Kidney epithelial cell (primary cell): ENCODE measurements around the gene CACNB1. TPM values are rescaled to one million over a fixed set of nuclear protein-coding genes. Genes with fewer than 3 reads are reported as not detected.

Experiments used
- DNase-seq: peaks from one replicate; pipeline ENCODE4 v3.0.0-alpha.2; 2010; ENCODE audit warnings: low read depth
- H3K27me3 ChIP-seq: 2 replicates; pipeline ENCODE4 v1.6.0; 2011; ENCODE audit warnings: low read length; ENCODE audit not compliant: control insufficient read depth, insufficient read depth
- H3K36me3 ChIP-seq: 2 replicates; pipeline ENCODE4 v1.5.1; 2011; ENCODE audit warnings: low read length; ENCODE audit not compliant: control insufficient read depth, insufficient read depth
- H3K4me3 ChIP-seq: 2 replicates; pipeline ENCODE4 v1.5.1; 2011; ENCODE audit warnings: low read depth, mild to moderate bottlenecking, control low read depth, low read length
- total RNA-seq: library from RNA; depleted of rRNA; stranded (reverse); fragments of >200 nt; gene quantifications from 2 replicates; pipeline ENCODE4 v1.2.3, GENCODE V29; 2015
- TF ChIP-seq, protein P1 (sequence below): IDR thresholded peaks from 2 replicates; pipeline ENCODE4 v1.5.1; 2011; ENCODE audit warnings: mild to moderate bottlenecking, moderate library complexity, low read length, control low read depth, inconsistent platforms; ENCODE audit not compliant: insufficient read depth, poor library complexity, severe bottlenecking

Gene CACNB1
- total RNA-seq, 1 donor from 2014 or later, result 6.0 TPM

DNA sequence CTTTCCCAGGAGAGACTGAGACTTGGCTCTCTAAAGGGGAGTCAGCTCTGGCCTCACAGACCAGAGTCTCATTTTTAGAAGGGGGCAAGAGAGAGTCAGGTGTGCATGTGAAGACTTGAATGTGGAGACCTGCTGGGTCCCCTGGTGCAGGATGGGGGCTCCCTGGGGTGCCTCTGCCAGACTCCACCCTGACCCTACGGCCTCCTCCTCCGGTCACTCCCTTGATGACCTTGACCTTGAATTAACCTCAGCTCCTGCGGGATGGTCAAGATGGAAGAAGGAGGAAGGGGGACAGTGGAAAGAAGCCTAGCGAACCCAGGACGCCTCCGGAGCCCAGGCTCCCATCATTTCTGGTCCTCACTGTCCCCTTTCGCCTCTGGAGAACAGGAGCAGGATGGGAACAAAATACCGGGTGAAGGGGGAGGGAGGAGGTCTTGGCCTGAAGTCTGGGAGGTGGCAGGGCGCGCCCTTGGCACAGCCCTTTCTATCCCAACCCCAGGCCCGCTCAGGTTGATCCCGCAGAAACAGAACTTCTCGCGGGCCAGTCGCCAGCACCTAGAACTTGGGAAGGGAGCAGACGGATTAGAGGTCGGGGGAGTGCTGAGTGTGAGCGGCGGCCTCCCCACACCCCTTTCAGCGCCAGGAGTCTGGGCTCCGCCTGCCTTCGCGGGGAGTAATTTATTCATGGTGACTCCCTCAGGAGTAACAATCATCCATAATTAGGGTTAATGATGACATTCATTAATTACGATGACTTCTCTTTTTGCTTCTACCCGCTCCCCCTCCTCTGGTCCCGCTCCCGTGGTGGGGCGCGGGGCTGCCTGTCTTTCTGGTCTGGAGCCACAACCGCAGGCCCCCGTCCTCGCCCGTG is 26.7 kb upstream of the CACNB1 start:
- H3K36me3 ChIP-seq, result no peaks in the 10 kb centered on the region
- H3K4me3 ChIP-seq, result no peak overlapping the region
- no peak for DNase-seq
- peaks cover 61% of the 10 kb centered on the region for H3K27me3 ChIP-seq
- TF ChIP-seq, protein P1, sequence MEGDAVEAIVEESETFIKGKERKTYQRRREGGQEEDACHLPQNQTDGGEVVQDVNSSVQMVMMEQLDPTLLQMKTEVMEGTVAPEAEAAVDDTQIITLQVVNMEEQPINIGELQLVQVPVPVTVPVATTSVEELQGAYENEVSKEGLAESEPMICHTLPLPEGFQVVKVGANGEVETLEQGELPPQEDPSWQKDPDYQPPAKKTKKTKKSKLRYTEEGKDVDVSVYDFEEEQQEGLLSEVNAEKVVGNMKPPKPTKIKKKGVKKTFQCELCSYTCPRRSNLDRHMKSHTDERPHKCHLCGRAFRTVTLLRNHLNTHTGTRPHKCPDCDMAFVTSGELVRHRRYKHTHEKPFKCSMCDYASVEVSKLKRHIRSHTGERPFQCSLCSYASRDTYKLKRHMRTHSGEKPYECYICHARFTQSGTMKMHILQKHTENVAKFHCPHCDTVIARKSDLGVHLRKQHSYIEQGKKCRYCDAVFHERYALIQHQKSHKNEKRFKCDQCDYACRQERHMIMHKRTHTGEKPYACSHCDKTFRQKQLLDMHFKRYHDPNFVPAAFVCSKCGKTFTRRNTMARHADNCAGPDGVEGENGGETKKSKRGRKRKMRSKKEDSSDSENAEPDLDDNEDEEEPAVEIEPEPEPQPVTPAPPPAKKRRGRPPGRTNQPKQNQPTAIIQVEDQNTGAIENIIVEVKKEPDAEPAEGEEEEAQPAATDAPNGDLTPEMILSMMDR, result no peak

DNA sequence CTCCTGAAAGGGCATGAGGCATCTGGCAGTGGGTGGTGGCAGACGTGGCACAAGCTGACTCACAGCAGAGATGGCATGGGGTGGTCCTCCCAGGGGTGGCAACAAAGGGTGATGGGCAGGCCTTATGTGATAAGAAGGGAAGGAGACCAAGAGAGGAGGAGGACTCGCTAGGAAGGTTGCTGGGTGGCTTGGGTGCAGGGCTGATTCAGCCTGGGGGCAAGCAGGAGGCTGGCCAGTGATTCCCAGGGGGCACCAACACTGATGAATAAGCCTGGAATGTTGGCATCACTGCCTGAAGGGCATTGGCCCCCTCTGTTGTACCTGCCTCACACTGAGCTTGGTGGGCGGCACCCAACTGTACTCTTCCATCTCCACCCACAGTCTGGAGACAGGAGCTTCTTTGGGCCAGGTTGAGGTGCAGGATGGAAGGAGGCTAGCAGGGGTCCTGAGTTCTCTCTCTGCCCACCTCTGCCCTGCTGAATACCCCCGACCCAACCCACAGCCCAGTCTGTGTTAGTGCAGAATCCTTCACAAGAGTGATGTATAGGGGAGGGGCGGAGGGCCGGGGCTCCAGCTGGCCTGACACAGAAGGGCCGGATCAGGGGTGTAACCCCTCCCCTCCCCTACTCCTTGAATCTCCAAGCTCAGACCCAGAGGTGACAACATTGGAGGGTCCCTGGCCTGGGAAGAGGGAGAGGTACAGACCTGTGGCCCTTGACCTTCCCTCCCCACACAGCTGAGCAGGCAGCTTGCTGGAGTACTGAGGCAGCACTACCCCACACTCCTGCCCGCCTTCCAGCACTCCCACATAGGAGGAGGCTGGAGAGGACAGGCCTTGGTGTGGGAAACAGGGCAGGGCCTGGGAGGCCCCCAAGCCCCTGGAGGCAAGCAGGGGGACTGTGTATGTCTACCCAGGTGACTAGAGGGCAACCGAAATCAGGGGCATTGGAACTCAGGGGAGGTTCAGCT is 25.7 kb upstream of the CACNB1 start:
- TF ChIP-seq, protein P1, result no peak
- Histone ChIP-seq H3K36me3 (no peaks in the 10 kb centered on the region), H3K27me3 (peaks cover 68% of the 10 kb centered on the region), H3K4me3 (no peak overlapping the region)
- no peak for DNase-seq

DNA sequence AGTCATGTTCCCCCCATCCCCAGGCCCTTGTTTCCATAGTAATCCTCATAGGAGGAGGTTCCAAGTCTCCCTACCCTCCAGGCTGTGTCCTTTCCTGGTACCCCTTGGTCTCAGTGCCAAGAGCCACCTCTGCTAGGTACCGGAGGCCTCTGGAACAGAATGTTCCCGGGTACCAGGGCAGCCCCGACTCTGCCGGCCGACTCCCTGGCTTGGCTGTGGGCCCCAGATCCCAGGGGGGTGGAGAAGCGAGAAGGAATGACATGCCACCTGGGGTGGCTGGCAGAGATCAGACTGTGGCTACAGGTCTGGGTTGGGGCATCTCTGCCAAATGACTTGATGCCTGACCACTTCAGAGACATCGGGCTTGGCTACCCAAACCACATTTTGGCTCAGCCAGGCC is 24.7 kb upstream of the CACNB1 start:
- peaks cover 66% of the 10 kb centered on the region for H3K27me3 ChIP-seq
- H3K4me3 ChIP-seq, result no peak overlapping the region
- H3K36me3 ChIP-seq, result no peaks in the 10 kb centered on the region
- no peak for DNase-seq
- TF ChIP-seq, protein P1, result no peak

DNA sequence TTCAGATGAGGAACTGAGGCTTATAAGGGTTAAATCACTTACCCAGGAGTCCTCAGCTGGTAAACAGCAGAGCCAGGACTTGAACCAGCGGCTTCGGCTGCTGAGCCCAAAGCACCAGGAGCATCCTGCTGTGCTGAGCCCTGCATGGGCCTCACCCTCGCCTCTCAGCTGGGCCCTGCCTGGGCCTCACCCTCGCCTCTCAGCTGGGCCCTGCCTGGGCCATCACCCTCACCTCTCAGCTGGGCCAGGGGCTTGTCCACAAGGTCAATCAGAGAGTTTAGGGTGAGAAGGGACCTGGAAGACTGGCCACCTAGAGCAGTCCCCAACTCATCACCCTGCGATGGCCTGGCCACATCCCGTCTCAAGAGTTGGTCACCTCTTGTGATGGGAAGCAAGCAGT is 24.1 kb upstream of the CACNB1 start:
- Histone ChIP-seq H3K27me3 (peaks cover 66% of the 10 kb centered on the region), H3K36me3 (no peaks in the 10 kb centered on the region), H3K4me3 (no peak overlapping the region)
- DNase-seq, result no peak
- TF ChIP-seq, protein P1, result no peak

DNA sequence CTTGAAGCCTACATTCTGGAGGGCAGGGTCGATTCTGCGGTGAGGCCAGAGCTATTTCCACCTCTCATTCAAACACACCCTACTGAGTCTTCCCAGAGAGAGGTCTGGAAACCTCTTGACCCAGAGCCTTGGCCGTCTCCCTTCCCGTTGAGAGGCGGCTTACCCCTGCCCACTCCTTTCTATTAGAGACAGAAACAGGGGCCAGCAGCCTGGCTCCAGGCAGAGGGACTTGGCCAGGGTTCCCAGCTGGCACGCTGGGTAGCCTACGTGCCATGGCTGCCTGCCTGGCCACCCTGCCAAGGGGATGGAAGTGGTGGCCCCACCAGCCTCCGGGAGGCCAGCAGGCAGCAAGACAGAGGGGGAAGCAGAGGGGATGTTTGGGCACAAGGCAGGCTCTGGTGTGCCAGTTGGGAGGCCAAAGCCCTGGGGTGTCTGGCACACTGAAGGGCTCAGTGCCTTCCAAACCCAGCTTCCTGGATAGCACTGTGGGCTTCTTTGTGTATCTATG is 22.2 kb upstream of the CACNB1 start:
- no peak for DNase-seq
- Histone ChIP-seq H3K36me3 (no peaks in the 10 kb centered on the region), H3K27me3 (peaks cover 52% of the 10 kb centered on the region), H3K4me3 (no peak overlapping the region)
- TF ChIP-seq, protein P1, result no peak
